Measurements from ENCODE around the gene AADACL4.
"Not testable (repeated sequence)": the region's sequence is repeated elsewhere in the genome, so short reads cannot be mapped to it uniquely, and the experiment has no call there.

AADACL4 gene

GRCh38 chr1:12711536-12711935 is 67.7 kb downstream of the AADACL4 start:
- no peak for TF ChIP-seq CTCF (conservative IDR thresholded peaks at IDR 0.05; ENCODE audit: low read depth, low read length)
- no peak overlapping the region for H3K4me3 ChIP-seq (ENCODE audit: low read length)
- no peak for DNase-seq (ENCODE audit: low read depth)

- DNase-seq (ENCODE audit: low read depth): no peak
- TF ChIP-seq CTCF (conservative IDR thresholded peaks at IDR 0.05; ENCODE audit: low read depth, low read length): no peak
Observed at GRCh38 chr1:12712076-12712475, 68.2 kb downstream of the AADACL4 start.

GRCh38 chr1:12712929-12713328 is 69.0 kb downstream of the AADACL4 start:
- TF ChIP-seq CTCF (conservative IDR thresholded peaks at IDR 0.05; ENCODE audit: low read depth, low read length): no peak
- H3K4me3 ChIP-seq (ENCODE audit: low read length): no peak overlapping the region
- no peak for DNase-seq (ENCODE audit: low read depth)

More at GRCh38 chr1:12712076-12712475, 68.2 kb downstream of the AADACL4 start:
- H3K4me3 ChIP-seq (ENCODE audit: low read length): no peak overlapping the region

GRCh38 chr1:12713651-12714050 is 69.8 kb downstream of the AADACL4 start:
- not testable (repeated sequence) for DNase-seq (ENCODE audit: low read depth); H3K4me3 ChIP-seq (ENCODE audit: low read length)

- DNase-seq (ENCODE audit: low read depth): no peak
- TF ChIP-seq CTCF (conservative IDR thresholded peaks at IDR 0.05; ENCODE audit: low read depth, low read length): no peak
- H3K4me3 ChIP-seq (ENCODE audit: low read length): no peak overlapping the region
Observed at GRCh38 chr1:12714710-12715475, 71.0 kb downstream of the AADACL4 start.

GRCh38 chr1:12715896-12716437 is 72.1 kb downstream of the AADACL4 start, which contains the start of gene AADACL3:
Gene AADACL3, plus strand, starts transcription at chr1:12716110. Its CDS starts 67 bp downstream, at chr1:12716177.
- no peak for TF ChIP-seq CTCF (conservative IDR thresholded peaks at IDR 0.05; ENCODE audit: low read depth, low read length)
- DNase-seq (ENCODE audit: low read depth): no peak
- no peak within 1 kb of the TSS for H3K4me3 ChIP-seq (ENCODE audit: low read length)
